WTC11 (cell line): Measurements from ENCODE around the gene IFI44L. TPM values are rescaled to one million over a fixed set of nuclear protein-coding genes. Genes with fewer than 3 reads are reported as not detected.

Experiments used
- ATAC-seq: fragments of 200-7000 bp; cut with Tn5 transposase; 2 replicates; pipeline ENCODE4 v1.10.0; 2021; ENCODE audit warnings: mild to moderate bottlenecking, moderate library complexity
- CTCF ChIA-PET: fragments of 300-600 bp; sonication (Branson Sonifier 250); formaldehyde crosslinking; loops from one replicate; lab custom pipeline; 2021; ENCODE audit warnings: antibody characterized with exemption; lab: Charles Lee
- POLR2A ChIA-PET: fragments of 350-600 bp; sonication (Branson Sonifier 250); formaldehyde crosslinking; loops from one replicate; lab custom pipeline; 2021; ENCODE audit warnings: antibody characterized with exemption; lab: Charles Lee
- DNase-seq: peaks from one replicate; pipeline ENCODE4 v3.0.0; 2021; ENCODE audit warnings: low spot score
- H3K27ac Mint-ChIP-seq: 2 replicates; pipeline ENCODE4 v1.8.0; 2021; ENCODE audit warnings: mixed read lengths
- H3K27me3 Mint-ChIP-seq: 2 replicates; pipeline ENCODE4 v1.8.0; 2021; ENCODE audit warnings: low read depth, mild to moderate bottlenecking, moderate library complexity, mixed read lengths
- H3K36me3 Mint-ChIP-seq: 2 replicates; pipeline ENCODE4 v1.8.0; 2021; ENCODE audit warnings: mixed read lengths
- H3K4me1 Mint-ChIP-seq: 2 replicates; pipeline ENCODE4 v1.8.0; 2022; ENCODE audit warnings: mixed read lengths
- H3K4me3 Mint-ChIP-seq: 2 replicates; pipeline ENCODE4 v1.8.0; 2021; ENCODE audit warnings: mild to moderate bottlenecking, moderate library complexity, mixed read lengths
- H3K9me3 Mint-ChIP-seq: 2 replicates; pipeline ENCODE4 v1.8.0; 2021; ENCODE audit warnings: mixed read lengths
- CBFB ChIP-seq: sonication (generic); formaldehyde crosslinking; IDR thresholded peaks from 2 replicates; pipeline ENCODE4 v1.8.1; 2022; ENCODE audit warnings: mild to moderate bottlenecking, low read depth, missing genetic modification reagents
- CREM ChIP-seq: sonication (generic); formaldehyde crosslinking; IDR thresholded peaks from 2 replicates; pipeline ENCODE4 v1.8.1; 2022; ENCODE audit warnings: mild to moderate bottlenecking, missing genetic modification reagents, moderate library complexity
- ERG ChIP-seq: fragments of 250-450 bp; sonication (Bioruptor Pico); IDR thresholded peaks from 2 replicates; pipeline ENCODE4 v1.8.0; 2021; ENCODE audit warnings: mild to moderate bottlenecking
- GABPB1 ChIP-seq: sonication (generic); formaldehyde crosslinking; IDR thresholded peaks from 2 replicates; pipeline ENCODE4 v1.8.1; 2023; ENCODE audit warnings: mild to moderate bottlenecking, missing genetic modification reagents
- HMGA2 ChIP-seq: fragments of 250-450 bp; sonication (Bioruptor Pico); IDR thresholded peaks from 2 replicates; pipeline ENCODE4 v1.4.0; 2021; ENCODE audit warnings: mild to moderate bottlenecking, moderate library complexity
- JUN ChIP-seq: sonication (generic); formaldehyde crosslinking; IDR thresholded peaks from 2 replicates; pipeline ENCODE4 v1.8.0; 2023; ENCODE audit warnings: mild to moderate bottlenecking, missing genetic modification reagents
- NR2C2 ChIP-seq: sonication (generic); formaldehyde crosslinking; IDR thresholded peaks from 2 replicates; pipeline ENCODE4 v1.8.0; 2022; ENCODE audit warnings: mild to moderate bottlenecking, missing genetic modification reagents
- OVOL2 ChIP-seq: fragments of 250-450 bp; sonication (Bioruptor Pico); IDR thresholded peaks from 2 replicates; pipeline ENCODE4 v1.9.0; 2021; ENCODE audit warnings: mild to moderate bottlenecking, borderline replicate concordance
- PRRX2 ChIP-seq: fragments of 250-450 bp; sonication (Bioruptor Pico); IDR thresholded peaks from 2 replicates; pipeline ENCODE4 v1.8.0; 2021; ENCODE audit warnings: mild to moderate bottlenecking
- RORB ChIP-seq: fragments of 250-450 bp; sonication (Bioruptor Pico); IDR thresholded peaks from 2 replicates; pipeline ENCODE4 v1.9.0; 2021; ENCODE audit warnings: mild to moderate bottlenecking
- SP1 ChIP-seq: sonication (generic); formaldehyde crosslinking; conservative IDR thresholded peaks from 2 replicates; pipeline ENCODE4 v1.8.1; 2022; ENCODE audit warnings: missing genetic modification reagents
- TEAD1 ChIP-seq: sonication (generic); formaldehyde crosslinking; IDR thresholded peaks from 2 replicates; pipeline ENCODE4 v1.8.0; 2022; ENCODE audit warnings: mild to moderate bottlenecking, missing genetic modification reagents
- USF2 ChIP-seq: sonication (generic); formaldehyde crosslinking; IDR thresholded peaks from 2 replicates; pipeline ENCODE4 v1.8.1; 2023; ENCODE audit warnings: mild to moderate bottlenecking, missing genetic modification reagents, moderate library complexity
- ZBTB21 ChIP-seq: sonication (generic); formaldehyde crosslinking; IDR thresholded peaks from 2 replicates; pipeline ENCODE4 v1.8.1; 2023; ENCODE audit warnings: mild to moderate bottlenecking, missing genetic modification reagents, borderline replicate concordance
- ZMAT4 ChIP-seq: fragments of 250-450 bp; sonication (Bioruptor Pico); IDR thresholded peaks from 2 replicates; pipeline ENCODE4 v1.9.0; 2021; ENCODE audit warnings: mild to moderate bottlenecking
- ZNF121 ChIP-seq: sonication (generic); formaldehyde crosslinking; IDR thresholded peaks from 2 replicates; pipeline ENCODE4 v1.8.0; 2023; ENCODE audit warnings: missing genetic modification reagents
- ZNF219 ChIP-seq: sonication (generic); formaldehyde crosslinking; IDR thresholded peaks from 2 replicates; pipeline ENCODE4 v1.8.0; 2023; ENCODE audit warnings: missing genetic modification reagents, mild to moderate bottlenecking, borderline replicate concordance
- ZNF263 ChIP-seq: sonication (generic); formaldehyde crosslinking; IDR thresholded peaks from 2 replicates; pipeline ENCODE4 v1.8.1; 2022; ENCODE audit warnings: low read depth, mild to moderate bottlenecking, moderate library complexity, missing genetic modification reagents
- ZNF317 ChIP-seq: sonication (generic); formaldehyde crosslinking; IDR thresholded peaks from 2 replicates; pipeline ENCODE4 v1.8.1; 2023; ENCODE audit warnings: low read depth, mild to moderate bottlenecking, moderate library complexity, missing genetic modification reagents, borderline replicate concordance
- ZNF423 ChIP-seq: fragments of 250-450 bp; sonication (Bioruptor Pico); IDR thresholded peaks from 2 replicates; pipeline ENCODE4 v2.1.2; 2022; ENCODE audit warnings: mild to moderate bottlenecking, moderate library complexity
- total RNA-seq: library from RNA; stranded (reverse); gene quantifications from 3 replicates; pipeline ENCODE4 v1.2.3, GENCODE V29; 2021
- TF ChIP-seq, protein P1 (sequence below): sonication (generic); formaldehyde crosslinking; IDR thresholded peaks from 2 replicates; pipeline ENCODE4 v1.8.1; 2022; ENCODE audit warnings: missing genetic modification reagents, borderline replicate concordance
- TF ChIP-seq, protein P2 (sequence below): sonication (generic); formaldehyde crosslinking; IDR thresholded peaks from 2 replicates; pipeline ENCODE4 v1.8.1; 2022; ENCODE audit warnings: low read depth, missing genetic modification reagents, borderline replicate concordance
- TF ChIP-seq, protein P3 (sequence below): sonication (generic); formaldehyde crosslinking; conservative IDR thresholded peaks from 2 replicates; pipeline ENCODE4 v1.8.1; 2023; ENCODE audit warnings: mild to moderate bottlenecking, low read depth, missing genetic modification reagents, moderate library complexity
- TF ChIP-seq, protein P4 (sequence below): sonication (generic); formaldehyde crosslinking; IDR thresholded peaks from 2 replicates; pipeline ENCODE4 v1.8.0; 2022; ENCODE audit warnings: mild to moderate bottlenecking, missing genetic modification reagents

IFI44L gene
- total RNA-seq, 1 experiment from 2014 or later = 0.13 TPM

DNA sequence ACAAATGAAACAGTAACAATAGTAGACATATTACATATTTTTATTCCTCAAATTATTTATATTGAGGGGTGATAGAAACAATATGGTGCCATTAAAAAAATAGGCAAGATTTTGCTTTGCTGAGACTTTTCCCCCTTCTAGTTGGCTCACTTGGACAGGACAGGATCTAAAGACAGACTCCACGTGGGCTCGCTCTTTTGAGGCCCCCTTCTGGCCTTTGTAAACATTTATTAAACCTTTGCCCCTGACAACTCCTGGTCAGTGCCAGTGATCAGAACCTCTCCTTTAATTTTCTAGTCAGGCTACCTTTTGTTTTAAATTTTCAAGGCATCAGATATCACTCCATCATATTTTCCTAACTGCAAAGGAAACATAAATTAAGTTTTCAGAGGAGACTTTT, 49.7 kb upstream of the IFI44L start:
- ChIA-PET CTCF (no interaction called here), POLR2A (no interaction called here)
- no peak overlapping the region for H3K4me3 Mint-ChIP-seq
- DNase-seq (no peak), ATAC-seq (peak; percentile 82)
- no peaks in the 10 kb centered on the region for H3K9me3 Mint-ChIP-seq
- H3K27me3 Mint-ChIP-seq = no peaks in the 10 kb centered on the region
- no peaks in the 10 kb centered on the region for H3K36me3 Mint-ChIP-seq
- no peak overlapping the region for H3K27ac Mint-ChIP-seq
- H3K4me1 Mint-ChIP-seq = no peaks in the 10 kb centered on the region
- TF ChIP-seq ZNF317 (CRISPR knock-in tag) = no peak
- peak; percentile 73; the same call in 1 of the 2 replicates for TF ChIP-seq ZNF121 (CRISPR knock-in tag)

- TF ChIP-seq NR2C2 (CRISPR knock-in tag) (no peak), CREM (no peak), GABPB1 (CRISPR knock-in tag) (no peak), JUN (CRISPR knock-in tag) (no peak), OVOL2 (CRISPR knock-in tag) (no peak), ZNF219 (CRISPR knock-in tag) (no peak), HMGA2 (CRISPR knock-in tag) (no peak), ZNF423 (CRISPR knock-in tag) (no peak), RORB (no peak), ZNF263 (CRISPR knock-in tag) (no peak), TEAD1 (CRISPR knock-in tag) (no peak)
- TF ChIP-seq, protein P1, sequence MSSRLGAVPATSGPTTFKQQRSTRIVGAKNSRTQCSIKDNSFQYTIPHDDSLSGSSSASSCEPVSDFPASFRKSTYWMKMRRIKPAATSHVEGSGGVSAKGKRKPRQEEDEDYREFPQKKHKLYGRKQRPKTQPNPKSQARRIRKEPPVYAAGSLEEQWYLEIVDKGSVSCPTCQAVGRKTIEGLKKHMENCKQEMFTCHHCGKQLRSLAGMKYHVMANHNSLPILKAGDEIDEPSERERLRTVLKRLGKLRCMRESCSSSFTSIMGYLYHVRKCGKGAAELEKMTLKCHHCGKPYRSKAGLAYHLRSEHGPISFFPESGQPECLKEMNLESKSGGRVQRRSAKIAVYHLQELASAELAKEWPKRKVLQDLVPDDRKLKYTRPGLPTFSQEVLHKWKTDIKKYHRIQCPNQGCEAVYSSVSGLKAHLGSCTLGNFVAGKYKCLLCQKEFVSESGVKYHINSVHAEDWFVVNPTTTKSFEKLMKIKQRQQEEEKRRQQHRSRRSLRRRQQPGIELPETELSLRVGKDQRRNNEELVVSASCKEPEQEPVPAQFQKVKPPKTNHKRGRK (CRISPR knock-in tag) = no peak
- TF ChIP-seq, protein P2, sequence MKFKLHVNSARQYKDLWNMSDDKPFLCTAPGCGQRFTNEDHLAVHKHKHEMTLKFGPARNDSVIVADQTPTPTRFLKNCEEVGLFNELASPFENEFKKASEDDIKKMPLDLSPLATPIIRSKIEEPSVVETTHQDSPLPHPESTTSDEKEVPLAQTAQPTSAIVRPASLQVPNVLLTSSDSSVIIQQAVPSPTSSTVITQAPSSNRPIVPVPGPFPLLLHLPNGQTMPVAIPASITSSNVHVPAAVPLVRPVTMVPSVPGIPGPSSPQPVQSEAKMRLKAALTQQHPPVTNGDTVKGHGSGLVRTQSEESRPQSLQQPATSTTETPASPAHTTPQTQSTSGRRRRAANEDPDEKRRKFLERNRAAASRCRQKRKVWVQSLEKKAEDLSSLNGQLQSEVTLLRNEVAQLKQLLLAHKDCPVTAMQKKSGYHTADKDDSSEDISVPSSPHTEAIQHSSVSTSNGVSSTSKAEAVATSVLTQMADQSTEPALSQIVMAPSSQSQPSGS (CRISPR knock-in tag) = no peak
- TF ChIP-seq, all 79 proteins: peak for 0
- DNase-seq (no peak), ATAC-seq (no peak)
- Mint-ChIP-seq H3K4me3 (no peak overlapping the region), H3K4me1 (no peaks in the 10 kb centered on the region), H3K36me3 (no peaks in the 10 kb centered on the region), H3K9me3 (no peaks in the 10 kb centered on the region), H3K27me3 (no peaks in the 10 kb centered on the region), H3K27ac (no peak overlapping the region)
- CTCF ChIA-PET = no interaction called here
- POLR2A ChIA-PET = interaction anchor here (0.6 kb wide), 1 partner anchor 53 kb away, joined by 5 read pairs; no protein-coding TSS in a partner anchor
Measured at GRCh38 chr1:78577257-78578100, 42.8 kb upstream of the IFI44L start.

- Mint-ChIP-seq H3K36me3 (no peaks in the 10 kb centered on the region), H3K4me1 (no peaks in the 10 kb centered on the region), H3K4me3 (no peak overlapping the region), H3K27ac (no peak overlapping the region), H3K27me3 (no peaks in the 10 kb centered on the region), H3K9me3 (no peaks in the 10 kb centered on the region)
- ChIA-PET POLR2A (interaction anchor here (0.6 kb wide), 1 partner anchor 21 kb away, joined by 3 read pairs; no protein-coding TSS in a partner anchor), CTCF (no interaction called here)
- DNase-seq (no peak), ATAC-seq (no peak)
- no peak for TF ChIP-seq JUN (CRISPR knock-in tag)
- TF ChIP-seq, protein P3, sequence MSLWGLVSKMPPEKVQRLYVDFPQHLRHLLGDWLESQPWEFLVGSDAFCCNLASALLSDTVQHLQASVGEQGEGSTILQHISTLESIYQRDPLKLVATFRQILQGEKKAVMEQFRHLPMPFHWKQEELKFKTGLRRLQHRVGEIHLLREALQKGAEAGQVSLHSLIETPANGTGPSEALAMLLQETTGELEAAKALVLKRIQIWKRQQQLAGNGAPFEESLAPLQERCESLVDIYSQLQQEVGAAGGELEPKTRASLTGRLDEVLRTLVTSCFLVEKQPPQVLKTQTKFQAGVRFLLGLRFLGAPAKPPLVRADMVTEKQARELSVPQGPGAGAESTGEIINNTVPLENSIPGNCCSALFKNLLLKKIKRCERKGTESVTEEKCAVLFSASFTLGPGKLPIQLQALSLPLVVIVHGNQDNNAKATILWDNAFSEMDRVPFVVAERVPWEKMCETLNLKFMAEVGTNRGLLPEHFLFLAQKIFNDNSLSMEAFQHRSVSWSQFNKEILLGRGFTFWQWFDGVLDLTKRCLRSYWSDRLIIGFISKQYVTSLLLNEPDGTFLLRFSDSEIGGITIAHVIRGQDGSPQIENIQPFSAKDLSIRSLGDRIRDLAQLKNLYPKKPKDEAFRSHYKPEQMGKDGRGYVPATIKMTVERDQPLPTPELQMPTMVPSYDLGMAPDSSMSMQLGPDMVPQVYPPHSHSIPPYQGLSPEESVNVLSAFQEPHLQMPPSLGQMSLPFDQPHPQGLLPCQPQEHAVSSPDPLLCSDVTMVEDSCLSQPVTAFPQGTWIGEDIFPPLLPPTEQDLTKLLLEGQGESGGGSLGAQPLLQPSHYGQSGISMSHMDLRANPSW (CRISPR knock-in tag) = no peak
- TF ChIP-seq CBFB = no peak
- no peak for TF ChIP-seq ZBTB21 (CRISPR knock-in tag)
- no peak for TF ChIP-seq ZMAT4 (CRISPR knock-in tag)
- TF ChIP-seq ERG = no peak
- TF ChIP-seq SP1 = no peak
- TF ChIP-seq, protein P4, sequence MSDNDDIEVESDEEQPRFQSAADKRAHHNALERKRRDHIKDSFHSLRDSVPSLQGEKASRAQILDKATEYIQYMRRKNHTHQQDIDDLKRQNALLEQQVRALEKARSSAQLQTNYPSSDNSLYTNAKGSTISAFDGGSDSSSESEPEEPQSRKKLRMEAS (CRISPR knock-in tag) = no peak
- no peak for TF ChIP-seq ZNF423 (CRISPR knock-in tag)
- no peak for TF ChIP-seq USF2
- no peak for TF ChIP-seq PRRX2 (CRISPR knock-in tag)
- no peak for TF ChIP-seq ZNF317 (CRISPR knock-in tag)
- TF ChIP-seq RORB = no peak
Measured at GRCh38 chr1:78586572-78586971, 33.7 kb upstream of the IFI44L start.
